Esophagus squamous epithelium (tissue), 5 donors: ENCODE data around the gene KLC1. TPM values are rescaled to one million over a fixed set of nuclear protein-coding genes. Genes with fewer than 3 reads are reported as not detected.
A peak's percentile ranks its signal among the peaks of the same experiment; 100 is the strongest.

Experiments
- DNase-seq: peaks from one replicate; lab custom pipeline; 2025; lab: John Stamatoyannopoulos, UW
- H3K27ac ChIP-seq, 4 donors: fragments of 200-600 bp; sonication (generic); one replicate each; pipeline ENCODE4 v1.5.1; 2016 to 2019; ENCODE audit warnings: mild to moderate bottlenecking in 1 of 4
- H3K27me3 ChIP-seq, 4 donors: fragments of 200-600 bp; sonication (generic); 1 replicate in 3 of 4; 2 replicates in 1 of 4; pipeline versions ENCODE4 v1.5.1 to v1.6.0; 2017 to 2021; ENCODE audit warnings: antibody characterized with exemption in 1 of 4
- H3K36me3 ChIP-seq, 3 donors: fragments of 200-600 bp; sonication (generic); one replicate each; pipeline ENCODE4 v1.5.1; 2016 to 2019
- H3K4me1 ChIP-seq, 3 donors: fragments of 200-600 bp; sonication (generic); one replicate each; pipeline ENCODE4 v1.5.1; 2017 to 2019
- H3K4me3 ChIP-seq, 4 donors: fragments of 200-600 bp; sonication (generic); 1 replicate in 3 of 4; 2 replicates in 1 of 4; pipeline ENCODE4 v1.5.1; 2016 to 2019; ENCODE audit warnings: mild to moderate bottlenecking in 2 of 4, moderate library complexity in 1 of 4
- H3K9me3 ChIP-seq, 3 donors: fragments of 200-600 bp; sonication (generic); one replicate each; pipeline ENCODE4 v1.5.1; 2016 to 2019
- CTCF ChIP-seq, 6 experiments: fragments of 450-650 bp in 4 of 6; fragments of 200-600 bp in 2 of 6; sonication (generic) in 2 of 6; IDR thresholded peaks; one replicate each; pipeline ENCODE4 v1.5.1; 2016 to 2019; ENCODE audit warnings: antibody characterized with exemption in 6 of 6, mild to moderate bottlenecking in 4 of 6, moderate library complexity in 4 of 6
- POLR2A ChIP-seq, 4 donors: fragments of 450-650 bp; IDR thresholded peaks; one replicate each; pipeline ENCODE4 v1.6.1; 2017; ENCODE audit warnings: antibody characterized with exemption in 4 of 4, mild to moderate bottlenecking in 4 of 4, moderate library complexity in 3 of 4
- WGBS, 2 donors: methylation state at CpG; one replicate each; pipeline ENCODE4 v1.1.5; 2018; 5-methylcytosine and 5-hydroxymethylcytosine counted together
- intact Hi-C: fragments of 100-400 bp; cut with DNase I; formaldehyde crosslinking; loops from one replicate; pipeline ENCODE4 v1.15.0; 2022
- total RNA-seq, 4 donors: library from RNA; depleted of rRNA; stranded (reverse); fragments of >200 nt; gene quantifications; one replicate each; pipeline ENCODE4 v1.1.0, GENCODE V29; 2016
- donor health status: DM: yes; HTN: yes; CAD: no.

KLC1 gene
- total RNA-seq, 4 donors from 2014 or later: 101 to 285 (median 194) TPM

GRCh38 chr14:103669370-103669769, 40.4 kb downstream of the KLC1 start:
- Histone ChIP-seq H3K36me3 (peaks cover 21 to 100% (median 58%) of the 10 kb centered on the region in 3 donors), H3K9me3 (no peaks in the 10 kb centered on the region), H3K4me1 (peaks cover 0 to 14% (median 0%) of the 10 kb centered on the region in 3 donors), H3K27ac (no peak overlapping the region), H3K4me3 (no peak overlapping the region), H3K27me3 (no peaks in the 10 kb centered on the region)
- no peak for TF ChIP-seq POLR2A (IDR thresholded peaks at IDR 0.05)
- TF ChIP-seq CTCF (IDR thresholded peaks at IDR 0.05): no peak
- WGBS, 2 donors: 89 to 90% methylated on average over 2 of the region's 2 CpGs
- intact Hi-C loops: no loop called here
- DNase-seq: no peak

- TF ChIP-seq POLR2A (IDR thresholded peaks at IDR 0.05): no peak
- TF ChIP-seq CTCF (IDR thresholded peaks at IDR 0.05): no peak
- DNase-seq: no peak
- Histone ChIP-seq H3K36me3 (peaks cover 31 to 100% (median 81%) of the 10 kb centered on the region in 3 donors), H3K27me3 (no peaks in the 10 kb centered on the region), H3K9me3 (no peaks in the 10 kb centered on the region), H3K4me1 (no peaks in the 10 kb centered on the region), H3K27ac (no peak overlapping the region), H3K4me3 (no peak overlapping the region)
- WGBS, 2 donors: 100% methylated on average over 4 of the region's 4 CpGs
- intact Hi-C loops: no loop called here
These were observed 42.9 kb downstream of the KLC1 start for GRCh38 chr14:103671911-103672310.

- H3K27me3 ChIP-seq: no peaks in the 10 kb centered on the region
- no peak for DNase-seq
- H3K9me3 ChIP-seq: no peaks in the 10 kb centered on the region
- no peak overlapping the region for H3K27ac ChIP-seq
- TF ChIP-seq CTCF (IDR thresholded peaks at IDR 0.05) (no peak), POLR2A (IDR thresholded peaks at IDR 0.05) (no peak)
- peaks cover 0 to 10% (median 0%) of the 10 kb centered on the region in 3 donors for H3K4me1 ChIP-seq
- peaks cover 40 to 100% (median 85%) of the 10 kb centered on the region in 3 donors for H3K36me3 ChIP-seq
- H3K4me3 ChIP-seq: no peak overlapping the region
- 91 to 98% methylated on average over 5 to 8 of the region's 8 CpGs for WGBS, 2 donors
- intact Hi-C loops: no loop called here
These were observed 46.9 kb downstream of the KLC1 start for GRCh38 chr14:103675957-103676356.

GRCh38 chr14:103676881-103677675, 48.1 kb downstream of the KLC1 start:
- no peak for TF ChIP-seq CTCF (IDR thresholded peaks at IDR 0.05)
- no peak for TF ChIP-seq POLR2A (IDR thresholded peaks at IDR 0.05)
- Histone ChIP-seq H3K4me3 (no peak overlapping the region), H3K27ac (no peak overlapping the region), H3K4me1 (peaks cover 0 to 10% (median 0%) of the 10 kb centered on the region in 3 donors), H3K9me3 (no peaks in the 10 kb centered on the region), H3K36me3 (peaks cover 36 to 100% (median 85%) of the 10 kb centered on the region in 3 donors), H3K27me3 (no peaks in the 10 kb centered on the region)
- no peak for DNase-seq
- intact Hi-C loops: no loop called here
- 81 to 88% methylated on average over 14 to 15 of the region's 16 CpGs for WGBS, 2 donors

GRCh38 chr14:103679351-103679750, 50.3 kb downstream of the KLC1 start:
- DNase-seq: no peak
- H3K36me3 ChIP-seq: peaks cover 34 to 100% (median 78%) of the 10 kb centered on the region in 3 donors
- H3K4me3 ChIP-seq: no peak overlapping the region
- no peak overlapping the region for H3K27ac ChIP-seq
- H3K9me3 ChIP-seq: no peaks in the 10 kb centered on the region
- H3K27me3 ChIP-seq: no peaks in the 10 kb centered on the region
- no peak for TF ChIP-seq POLR2A (IDR thresholded peaks at IDR 0.05)
- TF ChIP-seq CTCF (IDR thresholded peaks at IDR 0.05): peak in 5 of 6 experiments; percentile 28 to 51 (median 32)
- intact Hi-C loops: no loop called here
- peaks cover 0 to 10% (median 0%) of the 10 kb centered on the region in 3 donors for H3K4me1 ChIP-seq
- 49 to 58% methylated on average over 13 of the region's 13 CpGs for WGBS, 2 donors
